HG03039 (cell line): Measurements from ENCODE around the gene ADD1.

Source experiments
- ATAC-seq: cut with Tn5 transposase; IDR thresholded peaks from one replicate; pipeline ENCODE4 v1.9.1; 2021; ENCODE audit warnings: mild to moderate bottlenecking, moderate library complexity; ENCODE audit not compliant: unreplicated experiment

ADD1 gene

GRCh38 chr4:2834001-2834921, 9.4 kb upstream of the ADD1 start:
- no peak for ATAC-seq

- no peak for ATAC-seq
Measured at GRCh38 chr4:2835978-2836377, 7.7 kb upstream of the ADD1 start.

- ATAC-seq: no peak
Measured at GRCh38 chr4:2836391-2836859, 7.2 kb upstream of the ADD1 start.

DNA sequence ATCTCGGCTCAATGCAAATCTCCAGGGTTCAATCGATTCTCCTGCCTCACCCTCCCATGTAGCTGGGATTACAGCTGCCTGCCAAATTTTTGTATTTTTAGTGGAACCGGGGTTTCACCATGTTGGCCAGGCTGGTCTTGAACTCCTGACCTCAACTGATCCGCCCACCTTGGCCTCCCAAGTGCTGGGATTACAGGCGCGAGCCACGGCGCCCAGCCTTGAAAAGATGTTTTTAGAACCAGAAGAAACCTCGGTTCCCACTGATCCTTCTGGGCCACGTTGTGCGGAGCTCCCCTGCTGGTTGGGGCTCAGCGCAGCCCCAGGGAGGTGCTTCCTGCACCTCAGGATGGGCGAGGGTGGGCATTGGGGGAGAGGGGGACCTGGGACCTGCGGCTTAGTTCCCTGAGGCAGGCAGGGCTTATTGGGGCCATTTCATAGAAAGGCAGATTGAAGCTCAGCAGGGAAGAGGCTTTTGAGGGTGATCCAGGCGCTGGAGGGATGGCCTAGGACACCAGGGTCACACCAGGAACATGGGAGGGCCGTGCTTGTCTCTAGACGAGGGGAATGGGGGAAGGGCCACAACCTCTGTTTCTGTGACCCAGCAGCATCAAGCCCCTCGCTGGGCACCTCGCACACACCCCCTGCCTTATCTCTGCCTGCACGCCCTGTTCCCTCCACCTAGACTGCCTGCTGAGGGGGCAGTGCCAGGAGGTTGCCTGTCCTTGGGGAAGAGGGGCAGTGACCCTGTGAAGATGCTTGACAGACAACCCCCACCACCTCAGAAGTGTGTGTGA, 6.3 kb upstream of the ADD1 start:
- no peak for ATAC-seq

- ATAC-seq: no peak
Measured at GRCh38 chr4:2837904-2838496, 5.6 kb upstream of the ADD1 start.

DNA sequence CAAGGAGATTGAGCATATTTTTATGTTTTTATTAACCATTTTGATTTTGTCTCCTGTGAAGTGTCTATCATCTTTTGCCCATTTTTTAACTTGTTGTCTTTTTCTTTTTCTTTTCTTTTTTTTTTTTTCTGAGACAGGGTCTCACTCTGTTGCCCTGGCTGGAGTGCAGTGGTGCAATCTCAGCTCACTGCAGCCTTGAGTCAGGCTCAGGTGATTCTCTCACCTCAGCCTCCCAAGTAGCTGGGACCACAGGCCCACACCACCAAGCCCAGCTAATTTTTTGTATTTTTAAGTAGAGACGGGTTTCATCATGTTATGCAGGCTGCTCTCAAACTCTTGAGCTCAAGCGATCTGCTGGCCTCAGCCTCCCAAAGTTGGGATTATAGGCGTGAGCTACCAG, 4.6 kb upstream of the ADD1 start:
- ATAC-seq: no peak

DNA sequence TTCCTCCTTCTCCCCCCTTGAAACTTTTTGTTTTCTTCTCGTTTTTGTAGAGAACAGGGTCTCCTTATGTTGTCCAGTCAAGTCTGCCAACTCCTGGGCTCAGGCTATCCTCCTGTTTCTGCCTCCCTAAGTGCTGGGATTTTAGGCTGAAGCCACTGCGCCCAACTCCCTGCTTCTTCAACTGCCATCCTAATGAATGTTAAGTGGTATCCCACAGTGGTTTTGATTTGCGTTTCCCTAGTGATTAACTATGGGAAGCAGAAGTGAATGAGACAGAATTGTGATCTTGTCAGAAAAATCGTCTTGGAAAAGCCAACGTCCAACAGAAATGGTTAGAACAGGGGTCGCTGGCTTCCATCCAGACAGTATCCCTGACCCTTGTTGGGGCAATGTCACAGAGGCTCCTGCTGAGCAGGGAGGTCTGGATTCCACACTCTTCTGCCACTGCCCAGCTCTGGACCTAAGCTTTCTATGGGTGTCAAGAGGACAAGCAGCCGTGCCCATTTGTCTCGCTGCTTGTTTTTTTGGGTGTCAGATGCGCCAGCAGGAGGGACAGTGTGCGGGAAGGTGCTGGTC, 869 bp upstream of the ADD1 start:
- no peak for ATAC-seq

DNA sequence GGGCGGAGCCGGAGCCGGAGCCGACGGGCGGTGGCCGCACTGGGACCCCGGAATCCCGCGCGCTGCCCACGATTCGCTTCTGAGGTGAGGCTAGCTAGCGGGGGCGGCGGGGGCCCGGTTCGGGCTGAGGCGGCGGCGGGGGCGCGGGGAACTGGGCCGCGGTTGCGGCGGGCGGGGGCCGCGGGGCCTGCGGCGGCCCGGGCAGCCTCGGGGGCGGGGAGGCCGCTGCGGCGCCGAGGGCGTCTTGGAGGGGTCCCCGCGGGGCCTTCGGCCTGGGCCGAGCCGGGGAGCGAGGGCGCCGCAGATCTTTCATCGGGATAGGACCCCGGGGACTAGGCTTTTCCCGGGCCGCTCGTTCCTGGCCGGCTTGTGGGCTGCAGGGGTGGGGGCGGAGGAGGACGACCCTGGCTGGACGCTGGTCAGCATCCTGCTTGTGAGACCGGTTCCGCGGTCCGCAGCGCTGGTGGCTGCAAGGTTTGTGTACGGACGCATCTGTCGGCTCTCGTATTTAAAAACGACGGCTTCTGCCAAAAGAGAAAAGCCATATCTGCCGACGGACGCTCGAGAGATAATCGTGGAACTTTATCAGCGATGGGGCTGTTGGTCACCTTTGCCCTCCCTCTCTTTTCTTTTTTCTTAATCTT, 419 bp downstream of the ADD1 start:
- ATAC-seq: no peak

DNA sequence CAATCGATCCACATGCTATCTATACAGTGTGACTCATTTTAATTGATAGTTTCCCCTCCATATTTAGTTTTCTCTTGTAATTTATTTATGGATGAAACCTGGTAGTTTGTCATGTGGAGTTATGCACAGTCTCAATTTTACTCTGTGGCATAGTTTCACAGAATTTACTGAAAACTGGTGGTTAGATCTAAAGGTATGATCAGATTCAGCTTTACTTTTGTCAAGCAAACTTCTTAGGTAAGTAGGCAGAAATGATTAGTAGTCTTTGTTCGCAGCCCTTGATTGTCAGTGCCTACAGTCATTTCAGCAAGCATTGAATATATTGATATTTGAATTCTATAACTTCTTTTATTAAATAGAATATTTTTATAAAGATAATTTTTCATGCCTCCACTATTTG, 2.5 kb downstream of the ADD1 start:
- no peak for ATAC-seq

DNA sequence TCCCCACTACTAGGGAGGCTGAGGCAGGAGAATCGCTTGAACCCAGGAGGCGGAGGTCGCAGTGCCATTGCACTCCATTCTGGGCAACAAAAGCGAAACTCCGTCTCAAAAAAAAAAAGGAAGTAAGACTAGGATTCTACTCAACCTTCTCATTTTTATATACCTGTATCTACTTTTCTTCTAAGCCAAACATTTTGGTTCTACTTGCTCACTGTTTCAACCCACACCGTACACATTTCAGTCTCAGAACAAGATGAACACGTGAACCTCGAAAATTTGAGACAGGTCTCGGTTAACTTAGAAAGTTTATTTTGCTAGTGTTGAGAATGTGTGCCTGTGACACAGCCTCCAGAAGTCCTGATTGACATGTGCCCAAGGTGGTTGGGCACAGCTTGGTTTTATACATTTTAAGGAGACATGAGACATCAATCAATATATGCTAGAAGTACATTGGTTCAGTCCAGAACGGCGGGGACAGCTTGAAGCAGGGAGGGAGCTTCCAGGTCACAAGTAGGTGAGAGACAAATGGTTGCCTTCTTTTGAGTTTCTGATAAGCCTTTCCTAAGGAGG, 3.7 kb downstream of the ADD1 start:
- no peak for ATAC-seq

- ATAC-seq: no peak
Measured at GRCh38 chr4:2848449-2848848, 4.8 kb downstream of the ADD1 start.

- ATAC-seq: no peak
Measured at GRCh38 chr4:2849267-2850152, 5.9 kb downstream of the ADD1 start.

DNA sequence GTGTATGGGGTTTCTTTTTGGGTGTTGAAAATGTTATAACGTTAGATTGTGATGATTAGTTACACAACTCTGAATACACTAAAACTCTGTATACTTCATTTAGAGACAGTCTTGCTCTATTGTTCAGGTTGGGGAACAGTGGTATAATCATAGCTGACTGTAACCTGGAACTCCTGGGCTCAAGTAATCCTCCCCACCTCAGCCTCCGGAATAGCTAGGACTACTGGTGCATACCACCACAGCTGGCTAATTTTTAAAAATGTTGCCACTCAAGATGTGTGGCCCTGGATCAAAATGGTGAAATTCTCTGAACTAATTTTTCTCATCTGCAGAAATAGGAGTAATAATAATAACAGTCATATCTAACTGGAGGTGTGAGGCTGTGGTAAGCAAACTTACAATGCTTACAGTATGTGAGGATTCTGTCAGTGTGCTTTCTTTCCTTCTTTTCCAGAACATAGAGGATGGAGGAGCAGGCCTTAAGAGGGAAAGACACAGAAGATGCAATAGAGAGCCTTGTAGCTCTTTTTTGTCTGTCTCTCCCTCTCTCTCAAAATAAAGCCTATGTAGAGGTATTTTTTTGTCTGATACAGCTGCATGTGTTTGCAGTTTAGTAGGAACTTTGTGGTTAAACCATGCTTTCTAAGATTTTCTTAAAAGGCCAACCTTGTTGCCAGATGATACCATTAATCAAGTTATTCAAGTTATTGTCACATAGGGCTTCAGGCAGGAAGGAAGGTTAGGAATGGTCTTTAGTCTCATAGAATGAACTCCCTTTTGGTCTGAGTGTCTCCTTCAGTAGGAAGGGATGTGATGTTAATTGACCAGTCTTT, 7.5 kb downstream of the ADD1 start:
- no peak for ATAC-seq

GRCh38 chr4:2852481-2852921, 8.9 kb downstream of the ADD1 start:
- ATAC-seq: no peak

DNA sequence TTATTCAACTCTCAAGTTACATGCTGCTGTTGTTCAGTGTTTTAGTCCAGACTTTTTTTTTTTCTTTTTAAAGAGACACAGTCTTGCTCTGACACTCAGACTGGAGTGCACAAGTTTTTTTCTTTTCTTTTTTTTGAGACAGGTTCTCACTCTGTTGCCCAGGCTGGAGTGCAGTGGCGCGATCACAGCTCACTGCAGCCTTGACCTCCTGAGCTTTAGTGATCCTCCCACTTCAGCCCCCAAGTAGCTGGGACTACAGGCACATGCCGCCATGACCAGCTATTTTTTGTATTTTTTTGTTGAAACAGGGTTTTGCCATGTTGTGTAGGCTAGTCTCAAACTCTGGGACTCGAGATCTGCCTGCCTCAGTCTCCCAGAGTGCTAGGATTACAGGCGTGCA, 11.9 kb downstream of the ADD1 start:
- ATAC-seq: no peak

DNA sequence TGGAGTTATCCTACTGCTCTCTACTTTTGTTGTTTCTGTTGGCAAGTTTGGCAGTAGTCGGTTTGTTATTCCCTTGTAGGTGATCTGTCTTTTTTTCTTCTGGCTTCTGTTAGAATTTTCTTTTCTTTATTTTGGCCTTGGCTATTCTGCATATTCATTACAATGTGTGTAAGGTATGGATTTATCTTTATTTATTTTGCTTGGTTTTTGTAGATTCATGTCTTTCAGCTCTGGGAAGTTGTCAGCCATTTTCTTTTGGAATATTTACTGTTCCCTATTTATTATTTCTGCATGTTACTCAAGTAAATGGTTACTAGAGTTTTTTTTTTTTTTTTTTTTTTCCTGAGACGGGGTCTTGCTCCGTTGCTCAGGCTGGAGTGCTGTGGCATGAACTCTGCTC, 12.6 kb downstream of the ADD1 start:
- ATAC-seq: no peak

DNA sequence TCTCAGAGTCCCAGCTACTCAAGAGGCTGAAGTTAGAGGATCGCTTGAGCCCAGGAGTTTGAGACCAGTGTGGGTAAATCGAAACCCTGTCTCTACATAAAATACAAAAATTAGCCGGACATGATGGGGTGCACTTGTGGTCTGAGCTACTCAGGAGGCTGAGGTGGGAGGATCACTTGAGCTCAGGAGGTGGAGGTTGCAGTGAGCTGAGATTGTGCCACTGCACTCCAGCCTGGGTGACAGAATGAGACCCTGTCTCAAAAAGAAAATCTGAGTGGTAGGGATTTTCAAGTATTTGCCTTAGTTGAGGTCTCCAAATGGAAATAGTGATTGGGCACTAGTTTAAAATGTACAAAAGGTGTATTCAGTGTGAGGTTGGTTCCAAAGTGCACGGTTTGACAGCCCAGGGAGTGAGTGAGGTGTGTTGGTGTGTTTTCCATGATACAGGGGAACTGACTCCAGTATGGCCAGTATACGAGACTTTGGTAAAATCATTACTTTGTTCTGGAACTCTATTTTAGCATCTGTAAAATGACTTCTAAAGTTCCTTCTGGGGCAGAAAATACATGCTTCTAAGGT, 13.8 kb downstream of the ADD1 start:
- ATAC-seq: no peak
